Upper lobe of right lung (tissue), 1 donor: ENCODE results near the gene COPS8. TPM values are rescaled to one million over a fixed set of nuclear protein-coding genes. Genes with fewer than 3 reads are reported as not detected.

Experiments
- ATAC-seq: fragments of 200-7000 bp; cut with Tn5 transposase; one replicate; pipeline ENCODE4 v1.9.1; 2020; ENCODE audit warnings: mild to moderate bottlenecking, moderate library complexity
- DNase-seq: peaks from one replicate; pipeline ENCODE4 v3.0.0-alpha.2; 2020
- H3K27ac ChIP-seq: fragments of 200-600 bp; one replicate; pipeline ENCODE4 v1.8.0; 2022
- H3K27me3 ChIP-seq: fragments of 200-600 bp; one replicate; pipeline ENCODE4 v1.8.0; 2022; ENCODE audit warnings: mild to moderate bottlenecking
- H3K36me3 ChIP-seq: fragments of 200-600 bp; one replicate; pipeline ENCODE4 v1.8.0; 2022
- H3K4me1 ChIP-seq: fragments of 200-600 bp; one replicate; pipeline ENCODE4 v1.8.0; 2022
- H3K4me3 ChIP-seq: fragments of 200-600 bp; one replicate; pipeline ENCODE4 v1.8.0; 2022; ENCODE audit warnings: mild to moderate bottlenecking
- H3K9me3 ChIP-seq: fragments of 200-600 bp; one replicate; pipeline ENCODE4 v1.8.0; 2022
- CTCF ChIP-seq: fragments of 200-600 bp; IDR thresholded peaks from one replicate; pipeline ENCODE4 v1.8.0; 2022; ENCODE audit warnings: antibody characterized with exemption
- intact Hi-C: fragments of 100-400 bp; cut with DNase I; formaldehyde crosslinking; loops from one replicate; pipeline ENCODE4 v1.11.0; 2022
- total RNA-seq: library from RNA; stranded (reverse); fragmentation: NEBNext Ultra II Directional; extraction: Animal tissue kit (Norgen Biotek cat#: 25700); gene quantifications from one replicate; pipeline ENCODE4 v1.2.1, GENCODE V29; 2021
- donor health status: DM: no; HTN: yes; CAD: no; lungs with severe emphysema.

The COPS8 gene
- total RNA-seq, 1 donor from 2014 or later = 40.9 TPM

- Histone ChIP-seq H3K9me3 (no peaks in the 10 kb centered on the region), H3K27ac (no peak overlapping the region), H3K4me1 (no peaks in the 10 kb centered on the region), H3K4me3 (no peak overlapping the region), H3K36me3 (peaks cover 78% of the 10 kb centered on the region), H3K27me3 (no peaks in the 10 kb centered on the region)
- no peak for DNase-seq
- no peak for TF ChIP-seq CTCF
- intact Hi-C loops = no loop called here
- ATAC-seq = no peak
Observed at GRCh38 chr2:237096911-237097310, 11.2 kb downstream of the COPS8 start.

GRCh38 chr2:237097326-237097910, 11.7 kb downstream of the COPS8 start:
- ATAC-seq = no peak

GRCh38 chr2:237097911-237098702, 12.4 kb downstream of the COPS8 start:
- Histone ChIP-seq H3K4me3 (no peak overlapping the region), H3K27ac (no peak overlapping the region), H3K4me1 (no peaks in the 10 kb centered on the region), H3K27me3 (no peaks in the 10 kb centered on the region), H3K36me3 (peaks cover 83% of the 10 kb centered on the region), H3K9me3 (no peaks in the 10 kb centered on the region)
- DNase-seq = no peak
- ATAC-seq = no peak
- TF ChIP-seq CTCF = no peak
- intact Hi-C loops = no loop called here

More at GRCh38 chr2:237097326-237097910, 11.7 kb downstream of the COPS8 start:
- no peaks in the 10 kb centered on the region for H3K4me1 ChIP-seq
- H3K27ac ChIP-seq = no peak overlapping the region
- intact Hi-C loops = no loop called here
- no peak for TF ChIP-seq CTCF
- H3K36me3 ChIP-seq = peaks cover 83% of the 10 kb centered on the region
- no peaks in the 10 kb centered on the region for H3K9me3 ChIP-seq
- no peak overlapping the region for H3K4me3 ChIP-seq
- DNase-seq = no peak
- no peaks in the 10 kb centered on the region for H3K27me3 ChIP-seq

GRCh38 chr2:237099804-237100203, 14.1 kb downstream of the COPS8 start:
- intact Hi-C loops = no loop called here
- no peak for ATAC-seq

More at GRCh38 chr2:237099804-237100203, 14.1 kb downstream of the COPS8 start:
- Histone ChIP-seq H3K4me3 (no peak overlapping the region), H3K9me3 (no peaks in the 10 kb centered on the region), H3K36me3 (peaks cover 76% of the 10 kb centered on the region), H3K4me1 (no peaks in the 10 kb centered on the region), H3K27me3 (no peaks in the 10 kb centered on the region), H3K27ac (no peak overlapping the region)
- no peak for DNase-seq
- no peak for TF ChIP-seq CTCF
